Measurements from ENCODE around the gene NCAM1.

Gene NCAM1

GRCh38 chr11:112961751-112962578 is 745 bp downstream of the NCAM1 start (continued):
- TF ChIP-seq ZNF324 (tag by site-specific recombination; IDR thresholded peaks at IDR 0.05), result no peak

- ChIA-PET CTCF (interaction anchor here (0.6 to 1.5 kb wide), 9 partner anchors 18 to 681 kb away, joined by 3 to 4 read pairs (median 3); no protein-coding TSS in a partner anchor), POLR2A (interaction anchor here (0.7 to 1.2 kb wide), 6 partner anchors 11 to 370 kb away, joined by 3 to 4 read pairs (median 3); no protein-coding TSS in a partner anchor)
- H3K27ac ChIP-seq (ENCODE audit: extremely low read depth, low read depth, low read length), result peak overlapping the region; percentile 72; the same call in 1 of the 2 replicates
- peak overlapping the region; percentile 79 for H3K4me3 ChIP-seq (ENCODE audit: low read depth, low read length)
- H3K36me3 ChIP-seq (ENCODE audit: control insufficient read depth in 2 of 2, insufficient read depth in 1 of 2, low read length in 2 of 2), result no peaks in the 10 kb centered on the region
- no peaks in the 10 kb centered on the region for H3K9me3 ChIP-seq (ENCODE audit: control insufficient read depth, insufficient read depth, low read depth, low read length)
- peaks cover 9% of the 10 kb centered on the region for H3K4me1 ChIP-seq (ENCODE audit: control insufficient read depth, insufficient read depth, low read length)
- TF ChIP-seq TSHZ1 (tag by site-specific recombination; IDR thresholded peaks at IDR 0.05; ENCODE audit: borderline replicate concordance), result 0 out of 2 replicates have a peak, but pooled peaks have one; percentile 19
- TF ChIP-seq ZFP3 (tag by site-specific recombination; IDR thresholded peaks at IDR 0.05; ENCODE audit: low read depth), result no peak
- TF ChIP-seq ZNF555 (tag by site-specific recombination; conservative IDR thresholded peaks at IDR 0.05), result no peak
- peak; percentile 28; the same call in 1 of the 2 replicates for TF ChIP-seq KLF8 (tag by site-specific recombination; IDR thresholded peaks at IDR 0.05)
- TF ChIP-seq ZNF558 (tag by site-specific recombination; IDR thresholded peaks at IDR 0.05), result no peak
- TF ChIP-seq ZIC2 (tag by site-specific recombination; IDR thresholded peaks at IDR 0.05), result peak; percentile 80
- no peak for TF ChIP-seq HOXA7 (CRISPR knock-in tag; IDR thresholded peaks at IDR 0.05; ENCODE audit: borderline replicate concordance)
- TF ChIP-seq ZNF561 (tag by site-specific recombination; IDR thresholded peaks at IDR 0.05; ENCODE audit: borderline replicate concordance), result peak; percentile 23; the same call in 1 of the 2 replicates
- TF ChIP-seq ZNF530 (tag by site-specific recombination; IDR thresholded peaks at IDR 0.05; ENCODE audit: low read depth), result no peak
- peak; percentile 87 for TF ChIP-seq PATZ1 (tag by site-specific recombination; IDR thresholded peaks at IDR 0.05)
- TF ChIP-seq ZNF544 (tag by site-specific recombination; IDR thresholded peaks at IDR 0.05), result no peak
- TF ChIP-seq ZNF174 (tag by site-specific recombination; IDR thresholded peaks at IDR 0.05), result no peak
- no peak for TF ChIP-seq ZNF549 (tag by site-specific recombination; IDR thresholded peaks at IDR 0.05)
- TF ChIP-seq ZBTB17 (tag by site-specific recombination; IDR thresholded peaks at IDR 0.05), result no peak
- no peak for TF ChIP-seq ZNF837 (tag by site-specific recombination; IDR thresholded peaks at IDR 0.05)
- peak; percentile 69 for TF ChIP-seq ZBTB8A (tag by site-specific recombination; IDR thresholded peaks at IDR 0.05)
- TF ChIP-seq KLF1 (tag by site-specific recombination; IDR thresholded peaks at IDR 0.05), result peak; percentile 36
- TF ChIP-seq ZSCAN4 (tag by site-specific recombination; IDR thresholded peaks at IDR 0.05), result 0 out of 2 replicates have a peak, but pooled peaks have one; percentile 11
- no peak for TF ChIP-seq ZNF404 (tag by site-specific recombination; IDR thresholded peaks at IDR 0.05)
- no peak for TF ChIP-seq ZNF670 (tag by site-specific recombination; IDR thresholded peaks at IDR 0.05; ENCODE audit: low read depth)
- peak; percentile 78 for TF ChIP-seq ZBTB26 (tag by site-specific recombination; optimal IDR thresholded peaks at IDR 0.05)
- peak; percentile 88 for TF ChIP-seq ZFHX2 (tag by site-specific recombination; conservative IDR thresholded peaks at IDR 0.05)
- peak; percentile 68 for TF ChIP-seq SP3 (tag by site-specific recombination; IDR thresholded peaks at IDR 0.05)
- TF ChIP-seq ZEB2 (tag by site-specific recombination; IDR thresholded peaks at IDR 0.05), result peak; percentile 49; the same call in 1 of the 2 replicates
- TF ChIP-seq ZNF623 (tag by site-specific recombination; IDR thresholded peaks at IDR 0.05), result no peak
Measured at GRCh38 chr11:112962579-112963367, 1.6 kb downstream of the NCAM1 start.

Measured in HEK293 (cell line).